Tibial artery (tissue), 4 donors: ENCODE data around the gene SLC25A34.
A peak's percentile ranks its signal among the peaks of the same experiment; 100 is the strongest.

ENCODE experiments used
- DNase-seq, 2 donors: peaks; one replicate each; pipeline ENCODE4 v3.0.0-alpha.2; 2019
- H3K27ac ChIP-seq, 2 donors: fragments of 200-600 bp; sonication (generic) in 1 of 2; 1 replicate in 1 of 2; 2 replicates in 1 of 2; pipeline ENCODE4 v1.5.1; 2018 to 2019; ENCODE audit warnings: mild to moderate bottlenecking in 1 of 2
- H3K27me3 ChIP-seq, 2 donors: fragments of 200-600 bp; sonication (generic) in 1 of 2; one replicate each; pipeline versions ENCODE4 v1.5.1 to v1.6.0; 2016 to 2019
- H3K36me3 ChIP-seq, 3 donors: fragments of 200-600 bp; sonication (generic) in 2 of 3; one replicate each; pipeline ENCODE4 v1.5.1; 2016 to 2019; ENCODE audit warnings: mild to moderate bottlenecking in 2 of 3
- H3K4me1 ChIP-seq, 4 donors: fragments of 200-600 bp; sonication (generic) in 2 of 4; 1 replicate in 3 of 4; 2 replicates in 1 of 4; pipeline ENCODE4 v1.5.1; 2016 to 2019
- H3K4me3 ChIP-seq, 2 donors: fragments of 200-600 bp; sonication (generic) in 1 of 2; 1 replicate in 1 of 2; 2 replicates in 1 of 2; pipeline ENCODE4 v1.5.1; 2018 to 2019; ENCODE audit warnings: mild to moderate bottlenecking in 2 of 2
- H3K9me3 ChIP-seq, 3 donors: fragments of 200-600 bp; sonication (generic) in 1 of 3; one replicate each; pipeline ENCODE4 v1.5.1; 2016 to 2019
- intact Hi-C: fragments of 100-400 bp; cut with DNase I; formaldehyde crosslinking; loops from one replicate; pipeline ENCODE4 v1.15.0; 2023; ENCODE audit warnings: low total_unique reads
- TF ChIP-seq, protein P1 (sequence below), 2 experiments: fragments of 200-600 bp in 1 of 2; fragments of 450-650 bp in 1 of 2; IDR thresholded peaks; one replicate each; pipeline ENCODE4 v1.5.1; 2017 to 2019; ENCODE audit warnings: antibody characterized with exemption in 2 of 2, mild to moderate bottlenecking in 1 of 2, moderate library complexity in 1 of 2

The SLC25A34 gene

DNA sequence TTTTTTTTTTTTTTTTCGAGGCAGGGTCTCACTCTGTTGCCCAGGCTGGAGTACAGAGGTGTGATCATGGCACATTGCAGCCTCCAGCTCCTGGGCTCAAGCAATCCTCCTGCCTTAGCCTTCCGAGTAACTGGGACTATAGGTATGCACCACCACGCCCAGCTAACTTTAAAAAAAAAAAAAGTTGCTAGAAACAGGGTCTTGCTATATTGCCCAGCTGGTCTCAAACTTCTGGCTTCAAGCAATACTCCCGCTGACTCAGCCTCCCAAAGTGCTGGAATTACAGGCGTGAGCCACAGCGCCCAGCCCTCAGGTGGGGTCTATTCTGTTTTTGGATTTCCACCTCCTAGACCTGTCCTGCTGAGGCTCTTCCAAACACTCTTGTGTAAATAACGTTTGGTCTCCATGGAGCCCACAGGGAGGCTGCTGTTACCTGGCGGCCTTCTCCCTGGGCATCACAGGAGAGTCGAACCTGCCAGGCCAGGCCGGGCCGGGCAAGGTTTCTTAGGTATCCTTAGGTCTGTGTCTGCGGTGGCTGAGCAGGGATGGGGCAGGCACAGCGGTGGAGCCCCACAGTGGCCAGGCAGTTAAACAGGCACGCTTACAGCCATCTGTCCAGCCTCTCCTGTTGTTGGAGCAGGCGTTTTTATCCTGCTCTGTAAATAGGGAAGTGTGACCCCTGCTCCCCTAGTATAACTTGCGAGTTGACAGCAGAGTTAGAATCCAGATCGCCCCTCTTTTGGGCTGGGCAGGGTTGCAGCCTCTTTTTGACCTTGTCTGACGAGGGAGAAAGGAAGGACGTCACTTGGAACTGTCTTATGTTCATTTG is 33.1 kb upstream of the SLC25A34 start:
- DNase-seq = no peak
- H3K4me3 ChIP-seq = peak overlapping the region in 1 of 2 donors; percentile 24
- intact Hi-C loops = no loop called here
- H3K4me1 ChIP-seq = peaks cover 0 to 71% (median 39%) of the 10 kb centered on the region in 4 donors
- H3K27me3 ChIP-seq = no peaks in the 10 kb centered on the region
- H3K36me3 ChIP-seq = peaks cover 0 to 16% (median 0%) of the 10 kb centered on the region in 3 donors
- TF ChIP-seq, protein P1, sequence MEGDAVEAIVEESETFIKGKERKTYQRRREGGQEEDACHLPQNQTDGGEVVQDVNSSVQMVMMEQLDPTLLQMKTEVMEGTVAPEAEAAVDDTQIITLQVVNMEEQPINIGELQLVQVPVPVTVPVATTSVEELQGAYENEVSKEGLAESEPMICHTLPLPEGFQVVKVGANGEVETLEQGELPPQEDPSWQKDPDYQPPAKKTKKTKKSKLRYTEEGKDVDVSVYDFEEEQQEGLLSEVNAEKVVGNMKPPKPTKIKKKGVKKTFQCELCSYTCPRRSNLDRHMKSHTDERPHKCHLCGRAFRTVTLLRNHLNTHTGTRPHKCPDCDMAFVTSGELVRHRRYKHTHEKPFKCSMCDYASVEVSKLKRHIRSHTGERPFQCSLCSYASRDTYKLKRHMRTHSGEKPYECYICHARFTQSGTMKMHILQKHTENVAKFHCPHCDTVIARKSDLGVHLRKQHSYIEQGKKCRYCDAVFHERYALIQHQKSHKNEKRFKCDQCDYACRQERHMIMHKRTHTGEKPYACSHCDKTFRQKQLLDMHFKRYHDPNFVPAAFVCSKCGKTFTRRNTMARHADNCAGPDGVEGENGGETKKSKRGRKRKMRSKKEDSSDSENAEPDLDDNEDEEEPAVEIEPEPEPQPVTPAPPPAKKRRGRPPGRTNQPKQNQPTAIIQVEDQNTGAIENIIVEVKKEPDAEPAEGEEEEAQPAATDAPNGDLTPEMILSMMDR (IDR thresholded peaks at IDR 0.05) = no peak
- H3K9me3 ChIP-seq = no peaks in the 10 kb centered on the region
- peak overlapping the region; percentile 82 to 91 for H3K27ac ChIP-seq

DNA sequence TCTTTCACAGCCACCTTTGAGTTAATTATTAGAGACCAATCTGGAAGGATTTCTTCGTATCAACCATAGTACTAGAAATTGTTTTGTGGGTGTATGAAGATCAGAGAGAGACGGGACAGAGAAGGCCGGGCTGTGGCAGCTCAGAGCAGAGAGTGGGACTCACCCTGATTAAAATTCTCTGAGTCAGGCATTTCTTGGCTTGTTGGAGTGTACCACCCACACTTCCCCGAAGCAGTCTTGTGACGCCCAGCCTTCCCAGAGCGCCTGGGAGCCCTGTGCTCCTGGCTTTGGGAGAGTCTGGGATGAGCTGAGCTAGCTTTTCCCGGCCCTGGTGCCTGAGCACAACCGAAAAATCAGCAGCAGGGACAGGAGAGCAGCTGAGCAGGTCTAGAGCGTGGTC is 32.5 kb upstream of the SLC25A34 start:
- Histone ChIP-seq H3K9me3 (no peaks in the 10 kb centered on the region), H3K36me3 (peaks cover 0 to 16% (median 0%) of the 10 kb centered on the region in 3 donors), H3K27me3 (no peaks in the 10 kb centered on the region), H3K4me3 (peak overlapping the region in 1 of 2 donors; percentile 31), H3K4me1 (peaks cover 0 to 71% (median 37%) of the 10 kb centered on the region in 4 donors), H3K27ac (peak overlapping the region; percentile 82 to 91)
- peak; percentile 89 to 94 for DNase-seq
- TF ChIP-seq, protein P1 (IDR thresholded peaks at IDR 0.05) = no peak
- intact Hi-C loops = no loop called here

DNA sequence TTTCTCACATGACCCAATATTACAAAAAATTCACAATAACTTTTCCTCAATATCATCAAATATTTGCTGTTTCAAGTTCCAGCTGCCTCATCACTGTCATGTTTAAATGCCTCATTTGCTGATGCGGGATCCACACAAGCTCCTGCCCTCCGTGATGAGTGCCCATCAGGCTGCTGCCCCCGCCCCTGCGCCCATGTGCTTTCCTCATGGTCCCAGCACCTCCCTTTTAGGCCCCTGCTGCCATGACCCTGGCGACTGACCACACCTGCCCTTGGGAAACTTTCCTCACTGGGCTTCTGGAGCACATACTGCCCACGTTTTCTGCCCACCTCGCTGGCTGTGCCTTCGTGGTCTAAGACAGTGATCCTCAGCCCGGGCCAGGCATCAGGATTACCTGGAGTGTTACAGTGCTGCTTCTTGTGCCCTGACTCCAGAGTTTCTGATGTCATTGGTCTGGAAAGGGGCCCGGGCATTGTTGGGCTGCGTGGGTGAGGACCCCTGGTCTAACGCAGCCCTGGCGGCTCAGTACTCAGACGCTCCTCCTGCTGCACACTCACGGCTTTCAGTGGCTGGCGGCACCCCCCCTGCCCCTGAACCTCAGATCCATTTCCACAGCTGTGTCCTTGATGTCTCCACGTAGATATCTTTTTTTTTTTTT is 31.4 kb upstream of the SLC25A34 start:
- Histone ChIP-seq H3K4me1 (peaks cover 0 to 77% (median 37%) of the 10 kb centered on the region in 4 donors), H3K27ac (peak overlapping the region; percentile 82 to 91), H3K9me3 (no peaks in the 10 kb centered on the region), H3K4me3 (no peak overlapping the region), H3K27me3 (no peaks in the 10 kb centered on the region), H3K36me3 (peaks cover 0 to 16% (median 0%) of the 10 kb centered on the region in 3 donors)
- DNase-seq = no peak
- TF ChIP-seq, protein P1 (IDR thresholded peaks at IDR 0.05) = no peak
- intact Hi-C loops = no loop called here

DNA sequence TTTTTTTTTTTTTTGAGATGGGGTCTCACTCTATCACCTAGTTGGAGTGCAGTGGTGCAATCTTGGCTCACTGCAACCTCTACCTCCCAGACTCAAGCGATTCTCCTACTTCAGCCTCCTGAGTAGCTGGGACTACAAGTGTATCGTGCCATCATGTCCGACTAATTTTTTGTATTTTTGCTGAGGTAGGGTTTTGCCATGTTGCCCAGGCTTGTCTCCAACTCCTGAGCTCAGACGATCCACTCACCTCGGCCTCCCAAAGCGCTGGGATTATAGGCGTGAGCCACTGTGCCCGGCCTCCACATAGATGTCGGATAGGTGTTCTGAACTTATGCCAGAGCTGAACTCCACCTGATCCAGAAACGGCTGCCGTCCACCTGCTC is 30.9 kb upstream of the SLC25A34 start:
- Histone ChIP-seq H3K9me3 (no peaks in the 10 kb centered on the region), H3K27me3 (no peaks in the 10 kb centered on the region), H3K4me1 (peaks cover 0 to 72% (median 33%) of the 10 kb centered on the region in 4 donors), H3K4me3 (no peak overlapping the region), H3K27ac (peak overlapping the region; percentile 82 to 91), H3K36me3 (peaks cover 0 to 16% (median 0%) of the 10 kb centered on the region in 3 donors)
- intact Hi-C loops = no loop called here
- TF ChIP-seq, protein P1 (IDR thresholded peaks at IDR 0.05) = no peak
- DNase-seq = no peak

DNA sequence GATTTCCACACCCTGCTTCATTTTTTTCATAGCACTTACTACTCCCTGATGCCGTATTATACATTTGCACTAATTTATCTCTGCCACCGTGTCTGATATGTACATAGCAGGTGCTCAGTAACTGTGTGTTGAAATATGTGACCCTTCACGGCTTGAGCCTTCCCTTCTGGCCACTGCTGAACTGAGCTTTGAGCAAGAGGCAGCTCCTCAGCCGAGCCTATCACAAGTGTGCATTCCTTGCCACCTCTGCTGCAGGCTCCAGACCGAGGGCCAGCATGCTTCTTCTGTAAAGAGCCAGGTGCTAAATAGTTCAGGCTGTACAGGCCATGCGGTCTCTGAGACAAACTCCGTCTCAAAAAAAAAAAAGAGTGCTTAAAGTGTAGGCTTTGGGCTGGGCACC is 29.3 kb upstream of the SLC25A34 start:
- Histone ChIP-seq H3K36me3 (peaks cover 0 to 16% (median 0%) of the 10 kb centered on the region in 3 donors), H3K27me3 (no peaks in the 10 kb centered on the region), H3K4me3 (no peak overlapping the region), H3K9me3 (no peaks in the 10 kb centered on the region), H3K4me1 (peaks cover 0 to 56% (median 28%) of the 10 kb centered on the region in 4 donors), H3K27ac (peak overlapping the region in 1 of 2 donors; percentile 14)
- intact Hi-C loops = no loop called here
- TF ChIP-seq, protein P1 (IDR thresholded peaks at IDR 0.05) = no peak
- no peak for DNase-seq
